Naive thymus-derived CD4-positive, alpha-beta T cell (primary cell): Measurements from ENCODE around the gene CT47A1. TPM values are rescaled to one million over a fixed set of nuclear protein-coding genes. Genes with fewer than 3 reads are reported as not detected.

Experiments
- polyA plus RNA-seq, 2 donors: library from polyadenylated mRNA; unstranded; fragments of 300-500 nt; fragmentation: Illumina TruSeq; gene quantifications; one replicate each; pipeline ENCODE4 v1.2.3, GENCODE V29; 2021
- total RNA-seq, 6 experiments: library from RNA in 5 of 6; stranded (reverse) in 5 of 6; gene quantifications; 1 replicate in 5 of 6; 2 replicates in 1 of 6; pipeline ENCODE4 v1.2.3 and lab custom pipeline; 2021 to 2026

CT47A1 gene
- total and polyA plus RNA-seq, 7 experiments from 2014 or later = not detected

Other genes starting within 250 kb of the CT47A1 start
- gene CT47B1, start 109.9 kb downstream of the CT47A1 start, total RNA-seq = not detected
- not detected for gene CT47B1, start 109.9 kb downstream of the CT47A1 start, polyA plus RNA-seq
- not detected for gene CT47A11, start 48.6 kb downstream of the CT47A1 start, total RNA-seq
- gene CT47A11, start 48.6 kb downstream of the CT47A1 start, polyA plus RNA-seq = not detected
- not detected for gene CT47A10, start 43.7 kb downstream of the CT47A1 start, total RNA-seq
- gene CT47A10, start 43.7 kb downstream of the CT47A1 start, polyA plus RNA-seq = not detected
- gene CT47A9, start 38.9 kb downstream of the CT47A1 start, total RNA-seq = not detected
- gene CT47A9, start 38.9 kb downstream of the CT47A1 start, polyA plus RNA-seq = not detected
- gene CT47A8, start 34.0 kb downstream of the CT47A1 start, total RNA-seq = not detected
- not detected for gene CT47A8, start 34.0 kb downstream of the CT47A1 start, polyA plus RNA-seq
- gene CT47A7, start 29.2 kb downstream of the CT47A1 start, total RNA-seq = not detected
- not detected for gene CT47A7, start 29.2 kb downstream of the CT47A1 start, polyA plus RNA-seq
- gene CT47A6, start 24.3 kb downstream of the CT47A1 start, total RNA-seq = not detected
- not detected for gene CT47A6, start 24.3 kb downstream of the CT47A1 start, polyA plus RNA-seq
- not detected for gene CT47A5, start 19.4 kb downstream of the CT47A1 start, total RNA-seq
- not detected for gene CT47A5, start 19.4 kb downstream of the CT47A1 start, polyA plus RNA-seq
- not detected for gene CT47A4, start 14.6 kb downstream of the CT47A1 start, total RNA-seq
- gene CT47A4, start 14.6 kb downstream of the CT47A1 start, polyA plus RNA-seq = not detected
- not detected for gene CT47A3, start 9.7 kb downstream of the CT47A1 start, total RNA-seq
- not detected for gene CT47A3, start 9.7 kb downstream of the CT47A1 start, polyA plus RNA-seq
- not detected for gene CT47A2, start 4.8 kb downstream of the CT47A1 start, total RNA-seq
- gene CT47A2, start 4.8 kb downstream of the CT47A1 start, polyA plus RNA-seq = not detected
- gene GLUD2, start 61.9 kb upstream of the CT47A1 start, total RNA-seq = under 1 TPM in 2 of 5 experiments, not detected in 3; 0.10 to 0.13 TPM
- under 1 TPM; 0.21 to 0.51 TPM for gene GLUD2, start 61.9 kb upstream of the CT47A1 start, polyA plus RNA-seq